Activated T-cell treated with anti-CD3 and anti-CD28 coated beads for 24 hours (primary cell): ENCODE results near the gene RXRA.

Source experiments
- DNase-seq: peaks from one replicate; pipeline ENCODE4 v3.0.0-alpha.2; 2020; ENCODE audit warnings: low read depth

Gene RXRA

DNA sequence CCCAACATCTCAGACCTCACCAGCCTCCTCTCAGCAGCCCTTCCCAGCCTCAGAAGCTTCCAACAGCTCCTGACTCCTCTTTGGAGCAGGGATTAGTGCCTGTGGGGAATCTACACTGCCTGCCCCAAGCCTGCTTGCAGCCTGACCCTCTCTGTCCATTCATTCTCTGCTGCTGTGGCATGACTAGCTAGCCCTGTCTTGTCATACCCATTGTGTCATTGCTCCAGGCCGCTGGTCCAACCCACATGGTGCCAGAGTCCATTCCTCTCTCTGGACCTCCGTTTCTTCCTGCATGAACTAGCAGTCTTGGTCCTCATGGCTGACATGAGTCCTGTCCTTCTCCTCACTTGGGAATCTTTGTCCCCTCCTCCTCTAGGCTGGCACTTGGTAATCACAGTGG is 12.8 kb upstream of the RXRA start:
- DNase-seq: no peak

GRCh38 chr9:134314039-134314949 is 12.0 kb upstream of the RXRA start:
- DNase-seq: no peak

- no peak for DNase-seq
These were observed 11.1 kb upstream of the RXRA start for GRCh38 chr9:134314950-134315715.

- DNase-seq: no peak
These were observed 10.4 kb upstream of the RXRA start for GRCh38 chr9:134315716-134316448.

- no peak for DNase-seq
These were observed 9.7 kb upstream of the RXRA start for GRCh38 chr9:134316449-134317160.

DNA sequence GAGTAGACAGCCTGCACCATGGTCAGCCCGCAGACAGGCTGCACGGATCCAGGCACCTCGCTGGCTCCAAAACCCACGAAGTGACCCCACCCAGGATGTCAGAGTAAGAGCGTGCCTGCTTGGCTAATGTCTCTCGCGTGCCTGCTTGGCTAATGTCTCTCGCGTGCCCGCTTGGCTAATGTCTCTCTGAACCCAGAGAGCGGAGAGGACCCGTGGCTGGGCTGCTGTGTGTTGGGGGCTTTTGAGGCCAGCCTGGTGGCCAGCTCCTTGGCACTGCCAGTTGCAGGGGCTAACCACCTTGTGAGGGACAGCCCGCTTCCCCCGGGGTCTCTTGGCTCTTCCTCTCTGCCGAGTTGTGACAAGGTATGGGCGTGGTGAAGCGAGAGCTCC is 8.9 kb upstream of the RXRA start:
- DNase-seq: no peak

DNA sequence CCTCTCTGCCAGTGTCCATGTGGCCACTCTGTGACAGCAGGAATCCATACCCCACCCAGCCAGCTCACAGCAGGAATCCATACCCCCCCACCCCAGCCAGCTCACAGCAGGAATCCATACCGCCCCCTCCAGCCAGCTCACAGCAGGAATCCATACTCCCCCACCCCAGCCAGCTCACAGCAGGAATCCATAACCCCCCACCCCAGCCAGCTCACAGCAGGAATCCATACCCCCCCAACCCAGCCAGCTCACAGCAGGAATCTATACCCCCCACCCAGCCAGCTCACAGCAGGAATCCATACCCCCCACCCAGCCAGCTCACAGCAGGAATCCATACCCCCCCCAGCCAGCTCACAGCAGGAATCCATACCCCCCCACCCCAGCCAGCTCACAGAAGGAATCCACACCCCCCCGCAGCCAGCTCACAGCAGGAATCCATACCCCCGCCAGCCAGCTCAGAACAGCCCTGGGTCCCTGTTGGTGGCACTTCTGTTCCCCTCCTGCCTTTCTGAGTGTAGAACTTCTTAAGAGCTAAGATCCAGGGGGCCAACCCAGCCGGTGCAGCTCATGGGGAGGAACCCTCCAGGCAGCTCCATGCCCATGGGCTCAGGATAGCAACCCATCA is 8.4 kb upstream of the RXRA start:
- no peak for DNase-seq

- DNase-seq: no peak
These were observed 7.8 kb upstream of the RXRA start for GRCh38 chr9:134318481-134318891.

- no peak for DNase-seq
These were observed 7.3 kb upstream of the RXRA start for GRCh38 chr9:134318941-134319305.

- DNase-seq: no peak
These were observed 6.7 kb upstream of the RXRA start for GRCh38 chr9:134319306-134320125.

GRCh38 chr9:134320126-134320867 is 6.0 kb upstream of the RXRA start:
- DNase-seq: no peak

- DNase-seq: no peak
These were observed 5.3 kb upstream of the RXRA start for GRCh38 chr9:134320868-134321471.

DNA sequence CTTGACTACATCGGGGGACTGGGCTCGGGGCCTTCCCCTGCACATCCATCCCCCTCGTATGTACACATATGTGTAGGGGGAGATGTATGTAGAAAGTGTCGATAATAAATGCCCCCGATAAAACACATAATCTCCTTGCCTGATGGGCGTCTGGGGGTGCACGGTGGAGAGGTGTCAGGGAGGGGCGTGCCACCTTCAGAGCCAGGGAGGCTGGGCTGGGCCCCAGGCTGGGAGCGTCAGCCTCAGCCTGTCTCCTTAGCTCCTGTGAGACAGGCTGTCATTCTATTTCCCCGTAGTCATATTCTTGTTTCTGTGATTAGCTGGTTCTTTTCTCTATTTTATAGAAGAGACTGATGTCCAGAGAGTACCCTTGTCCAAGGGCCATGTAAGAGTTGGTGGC is 4.7 kb upstream of the RXRA start:
- no peak for DNase-seq

DNA sequence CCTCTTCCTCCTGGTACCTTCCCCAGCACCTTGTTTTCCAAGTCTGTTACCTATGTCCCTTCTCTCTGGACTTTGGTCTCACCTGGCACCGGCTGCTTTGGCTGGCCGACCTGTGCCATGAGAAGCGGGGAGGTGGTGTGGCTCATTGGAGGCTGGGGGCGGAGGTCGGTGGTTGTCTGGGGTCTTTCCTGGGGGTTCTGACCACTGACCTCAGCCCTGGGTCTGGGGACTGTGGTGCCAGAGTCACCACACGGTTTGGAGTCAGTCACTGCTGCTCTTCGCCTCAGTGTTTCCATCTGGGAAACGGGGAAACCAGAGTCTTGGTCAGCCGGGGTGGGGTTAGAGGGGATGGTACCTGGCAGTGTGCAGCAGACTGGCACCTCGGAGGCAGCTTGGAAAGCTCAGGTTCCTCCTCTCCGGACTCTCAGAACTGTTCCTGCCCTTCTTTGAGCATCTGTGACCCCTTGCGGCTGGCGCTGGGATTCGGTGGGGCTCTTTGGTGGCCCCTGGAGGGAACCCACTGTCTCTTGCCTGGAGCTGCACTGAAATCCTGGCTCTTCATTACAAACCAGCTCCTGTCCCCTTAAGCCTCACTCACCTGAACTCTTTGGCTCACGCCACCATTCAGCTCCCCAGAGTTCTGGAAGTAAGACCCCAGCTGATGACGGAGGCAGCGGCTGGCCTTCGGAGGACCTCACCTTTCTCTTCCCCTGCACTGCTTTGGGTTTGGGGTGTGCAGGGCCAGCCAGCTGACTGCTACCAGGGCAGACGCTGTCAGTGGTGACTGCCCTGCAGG is 4.1 kb upstream of the RXRA start:
- no peak for DNase-seq

DNA sequence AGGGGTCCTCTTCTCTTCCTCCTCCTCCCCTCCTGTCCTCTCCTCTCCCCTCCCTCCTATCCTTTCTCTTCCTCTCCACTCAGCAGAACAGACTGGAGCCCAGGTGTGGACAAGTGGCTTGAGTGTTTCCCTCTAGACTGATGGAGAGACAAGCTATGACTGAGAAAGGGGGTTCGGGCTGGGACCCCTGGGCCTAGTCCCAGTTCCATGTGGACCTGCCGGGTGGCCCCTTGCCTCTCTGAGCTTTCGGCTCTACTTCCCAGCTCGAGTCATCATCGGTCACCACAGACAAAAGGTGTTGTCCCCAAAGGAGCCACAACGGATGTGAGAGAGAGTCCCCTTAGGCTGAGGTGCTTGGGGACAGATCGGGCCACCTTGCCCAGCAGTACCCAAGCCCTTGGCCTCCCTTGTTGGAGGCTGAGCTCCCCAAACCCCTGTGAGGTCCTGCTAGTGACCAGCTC is 3.4 kb upstream of the RXRA start:
- DNase-seq: no peak

- DNase-seq: no peak
These were observed 2.4 kb upstream of the RXRA start for GRCh38 chr9:134323741-134324358.

DNA sequence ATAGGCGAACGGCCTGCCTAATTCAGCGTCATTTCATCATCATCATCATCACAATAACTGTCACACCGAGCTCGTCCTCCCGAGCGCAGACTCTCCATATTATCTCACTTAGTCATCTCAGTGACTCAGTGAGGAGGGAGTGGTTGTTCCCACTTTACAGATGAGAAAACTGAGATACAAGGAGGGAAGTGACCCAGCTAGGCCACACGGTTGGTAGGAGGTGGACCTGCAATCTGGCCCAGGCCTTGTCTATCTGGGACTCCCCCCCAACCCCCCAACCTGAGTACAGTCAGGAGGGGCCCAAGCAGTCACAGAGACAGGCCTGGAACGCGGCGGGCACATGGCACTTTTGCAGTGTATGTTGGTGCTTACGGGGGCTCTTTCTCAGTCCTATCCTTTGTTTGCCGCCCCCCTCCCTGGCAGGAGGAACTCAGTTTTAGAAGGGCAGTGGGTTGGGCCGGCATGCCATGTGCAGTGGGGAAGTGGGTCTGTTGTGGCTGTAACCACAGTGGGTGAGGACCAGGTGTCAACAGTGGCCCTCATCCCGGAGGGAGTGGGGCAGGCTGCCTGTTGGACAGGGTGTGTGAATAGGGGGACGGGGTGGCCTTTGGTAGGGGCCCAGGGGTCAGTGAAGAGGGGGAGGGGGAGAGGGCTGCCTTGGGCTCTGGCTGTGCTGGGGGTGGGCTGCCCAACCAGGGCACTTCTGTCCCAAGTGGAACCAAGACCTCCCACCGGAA is 1.7 kb upstream of the RXRA start:
- DNase-seq: no peak
